T-cell (primary cell): Measurements from ENCODE around the gene MYO18B. TPM values are rescaled to one million over a fixed set of nuclear protein-coding genes. Genes with fewer than 3 reads are reported as not detected.

Experiments
- ATAC-seq, 4 experiments: fragments of 200-7000 bp in 3 of 4; fragments of 150-1000 bp in 1 of 4; cut with Tn5 transposase; replicated peaks in 1 of 4; 1 replicate in 3 of 4; 2 replicates in 1 of 4; pipeline ENCODE4 v1.10.0; 2021; ENCODE audit warnings: moderate library complexity in 3 of 4, mild to moderate bottlenecking in 2 of 4, moderate number of reproducible peaks in 1 of 4
- CTCF ChIA-PET, 2 donors: fragments of 300-600 bp; sonication (Branson Sonifier 250); formaldehyde crosslinking; loops; one replicate each; lab custom pipeline; 2022; ENCODE audit warnings: antibody characterized with exemption in 2 of 2; lab: Charles Lee
- POLR2A ChIA-PET, 2 donors: fragments of 300-600 bp; sonication (Branson Sonifier 250); formaldehyde crosslinking; loops; one replicate each; lab custom pipeline; 2022; ENCODE audit warnings: antibody characterized with exemption in 2 of 2; lab: Charles Lee
- DNase-seq, 35 experiments: peaks; one replicate each; pipeline versions ENCODE4 v3.0.0 to v3.0.0-alpha.2; 2013 to 2023
- H3K27ac ChIP-seq: one replicate; pipeline ENCODE4 v1.5.1; 2013; ENCODE audit warnings: low read length
- H3K27me3 ChIP-seq, 2 experiments: replicated peaks in 1 of 2; 1 replicate in 1 of 2; 2 replicates in 1 of 2; pipeline versions ENCODE4 v1.6.1 to v1.7.0; 2013; ENCODE audit warnings: low read length in 1 of 2, mixed read lengths in 1 of 2; ENCODE audit not compliant: control insufficient read depth in 2 of 2, insufficient read depth in 2 of 2; ENCODE audit errors: extremely low read depth in 1 of 2
- H3K36me3 ChIP-seq, 2 donors: 1 replicate in 1 of 2; 2 replicates in 1 of 2; pipeline versions ENCODE4 v1.6.1 to v1.7.0; 2013; ENCODE audit warnings: low read length in 1 of 2; ENCODE audit not compliant: control insufficient read depth in 2 of 2, insufficient read depth in 1 of 2; ENCODE audit errors: extremely low read depth in 1 of 2
- H3K4me1 ChIP-seq, 2 experiments: 1 replicate in 1 of 2; 2 replicates in 1 of 2; pipeline versions ENCODE4 v1.6.1 to v1.7.0; 2013; ENCODE audit warnings: low read length in 2 of 2, mixed read lengths in 1 of 2; ENCODE audit not compliant: insufficient read depth in 2 of 2, control insufficient read depth in 1 of 2; ENCODE audit errors: extremely low read depth in 1 of 2
- H3K4me3 ChIP-seq, 2 donors: 1 replicate in 1 of 2; 2 replicates in 1 of 2; pipeline versions ENCODE4 v1.5.1 to v1.7.0; 2013; ENCODE audit warnings: mild to moderate bottlenecking in 2 of 2, low read length in 1 of 2, moderate library complexity in 1 of 2; ENCODE audit not compliant: control insufficient read depth in 1 of 2; ENCODE audit errors: extremely low read depth in 1 of 2
- H3K9me3 ChIP-seq: 2 replicates; pipeline ENCODE4 v1.7.0; 2013
- H3K27ac Mint-ChIP-seq, 2 donors: one replicate each; pipeline ENCODE4 v1.8.0; 2020 to 2021; ENCODE audit warnings: mild to moderate bottlenecking in 2 of 2, mixed read lengths in 2 of 2
- H3K27me3 Mint-ChIP-seq, 2 donors: one replicate each; pipeline ENCODE4 v1.8.0; 2021 to 2022; ENCODE audit warnings: mixed read lengths in 2 of 2
- H3K36me3 Mint-ChIP-seq: one replicate; pipeline ENCODE4 v1.8.0; 2021; ENCODE audit warnings: mixed read lengths
- H3K4me1 Mint-ChIP-seq, 3 donors: one replicate each; pipeline ENCODE4 v1.8.0; 2020 to 2022; ENCODE audit warnings: mixed read lengths in 3 of 3, mild to moderate bottlenecking in 1 of 3
- H3K4me3 Mint-ChIP-seq, 3 donors: one replicate each; pipeline ENCODE4 v1.8.0; 2020 to 2022; ENCODE audit warnings: mild to moderate bottlenecking in 3 of 3, mixed read lengths in 3 of 3, moderate library complexity in 3 of 3
- H3K9me3 Mint-ChIP-seq, 3 donors: one replicate each; pipeline ENCODE4 v1.8.0; 2020 to 2022; ENCODE audit warnings: mixed read lengths in 3 of 3
- WGBS: methylation state at CpG from one replicate; pipeline ENCODE4 v1.1.5; 2013; ENCODE audit warnings: missing lambda C conversion rate; ENCODE audit not compliant: insufficient coverage; 5-methylcytosine and 5-hydroxymethylcytosine counted together
- total RNA-seq, 35 experiments: library from RNA in 6 of 35; stranded (reverse) in 6 of 35; fragments of 120-200 nt in 1 of 35; gene quantifications; one replicate each; pipeline versions ENCODE4 v1.2.1 to v1.2.4 and lab custom pipeline; 2013 to 2026

The MYO18B gene
- total RNA-seq, 5 donors from 2014 or later (not counting 1 experiment from before 2014, with no cell fraction given) = 0.18 to 0.70 (median 0.26) TPM; not detected in 1

- ATAC-seq = no peak
- DNase-seq = no peak
- H3K4me3 Mint-ChIP-seq = no peak overlapping the region
- Histone ChIP-seq H3K4me1 (no peaks in the 10 kb centered on the region), H3K9me3 (no peaks in the 10 kb centered on the region), H3K36me3 (no peaks in the 10 kb centered on the region), H3K27ac (no peak overlapping the region), H3K4me3 (no peak overlapping the region), H3K27me3 (peaks cover 0 to 12% of the 10 kb centered on the region in 2 experiments)
- H3K4me1 Mint-ChIP-seq = no peaks in the 10 kb centered on the region
- no CpG with 5 or more reads among the region's 2 CpGs for WGBS
- H3K27me3 Mint-ChIP-seq = no peaks in the 10 kb centered on the region
- H3K36me3 Mint-ChIP-seq = no peaks in the 10 kb centered on the region
- CTCF ChIA-PET = no interaction called here
- POLR2A ChIA-PET = no interaction called here
- H3K27ac Mint-ChIP-seq = no peak overlapping the region
- H3K9me3 Mint-ChIP-seq = no peaks in the 10 kb centered on the region
Observed at GRCh38 chr22:25760294-25760693, 18.3 kb downstream of the MYO18B start.

- Histone ChIP-seq H3K4me1 (no peaks in the 10 kb centered on the region), H3K27me3 (peaks cover 0 to 12% of the 10 kb centered on the region in 2 experiments), H3K27ac (no peak overlapping the region), H3K4me3 (no peak overlapping the region), H3K9me3 (no peaks in the 10 kb centered on the region), H3K36me3 (no peaks in the 10 kb centered on the region)
- POLR2A ChIA-PET = no interaction called here
- H3K4me1 Mint-ChIP-seq = no peaks in the 10 kb centered on the region
- DNase-seq = no peak
- H3K36me3 Mint-ChIP-seq = no peaks in the 10 kb centered on the region
- 84% methylated on average over 9 of the region's 15 CpGs for WGBS
- peaks cover 1 to 4% (median 3%) of the 10 kb centered on the region in 3 donors for H3K9me3 Mint-ChIP-seq
- no peak for ATAC-seq
- no peak overlapping the region for H3K4me3 Mint-ChIP-seq
- H3K27me3 Mint-ChIP-seq = no peaks in the 10 kb centered on the region
- H3K27ac Mint-ChIP-seq = no peak overlapping the region
- CTCF ChIA-PET = no interaction called here
Observed at GRCh38 chr22:25760848-25761595, 19.0 kb downstream of the MYO18B start.

- H3K4me3 Mint-ChIP-seq = no peak overlapping the region
- H3K27me3 Mint-ChIP-seq = no peaks in the 10 kb centered on the region
Observed at GRCh38 chr22:25762147-25762546, 20.2 kb downstream of the MYO18B start.

GRCh38 chr22:25763239-25763777 is 21.3 kb downstream of the MYO18B start:
- ATAC-seq = no peak
- Mint-ChIP-seq H3K27me3 (no peaks in the 10 kb centered on the region), H3K36me3 (no peaks in the 10 kb centered on the region), H3K4me3 (no peak overlapping the region), H3K9me3 (peaks cover 9 to 12% (median 11%) of the 10 kb centered on the region in 3 donors), H3K4me1 (no peaks in the 10 kb centered on the region), H3K27ac (no peak overlapping the region)
- ChIA-PET POLR2A (interaction anchor here in 1 of 2 donors (0.6 kb wide), 1 partner anchor 531 kb away, joined by 4 read pairs; no protein-coding TSS in a partner anchor), CTCF (no interaction called here)
- DNase-seq = no peak
- no peaks in the 10 kb centered on the region for H3K4me1 ChIP-seq
- no peak overlapping the region for H3K27ac ChIP-seq
- H3K9me3 ChIP-seq = no peaks in the 10 kb centered on the region
- 84% methylated on average over 6 of the region's 7 CpGs for WGBS
- no peak overlapping the region for H3K4me3 ChIP-seq
- H3K27me3 ChIP-seq = peaks cover 0 to 12% of the 10 kb centered on the region in 2 experiments
- no peaks in the 10 kb centered on the region for H3K36me3 ChIP-seq

More at GRCh38 chr22:25762147-25762546, 20.2 kb downstream of the MYO18B start:
- H3K9me3 ChIP-seq = no peaks in the 10 kb centered on the region
- peaks cover 0 to 12% of the 10 kb centered on the region in 2 experiments for H3K27me3 ChIP-seq
- 94% methylated on average over 3 of the region's 5 CpGs for WGBS
- H3K27ac ChIP-seq = no peak overlapping the region
- CTCF ChIA-PET = interaction anchor here in 1 of 2 donors (0.7 kb wide), 1 partner anchor 214 kb away, joined by 4 read pairs; no protein-coding TSS in a partner anchor
- POLR2A ChIA-PET = no interaction called here
- Mint-ChIP-seq H3K36me3 (no peaks in the 10 kb centered on the region), H3K9me3 (peaks cover 9 to 12% (median 11%) of the 10 kb centered on the region in 3 donors), H3K27ac (no peak overlapping the region), H3K4me1 (no peaks in the 10 kb centered on the region)
- no peak overlapping the region for H3K4me3 ChIP-seq
- DNase-seq (no peak), ATAC-seq (no peak)
- H3K4me1 ChIP-seq = no peaks in the 10 kb centered on the region
- H3K36me3 ChIP-seq = no peaks in the 10 kb centered on the region

- H3K9me3 Mint-ChIP-seq = peaks cover 9 to 12% (median 11%) of the 10 kb centered on the region in 3 donors
- Histone ChIP-seq H3K36me3 (no peaks in the 10 kb centered on the region), H3K4me1 (no peaks in the 10 kb centered on the region), H3K4me3 (no peak overlapping the region), H3K27ac (no peak overlapping the region), H3K9me3 (no peaks in the 10 kb centered on the region), H3K27me3 (peaks cover 0 to 12% of the 10 kb centered on the region in 2 experiments)
- WGBS = 90% methylated on average over 5 of the region's 8 CpGs
- no peaks in the 10 kb centered on the region for H3K36me3 Mint-ChIP-seq
- peaks cover 0 to 2% of the 10 kb centered on the region in 2 donors for H3K27me3 Mint-ChIP-seq
- H3K4me1 Mint-ChIP-seq = no peaks in the 10 kb centered on the region
- ATAC-seq (no peak), DNase-seq (no peak)
- no peak overlapping the region for H3K27ac Mint-ChIP-seq
- CTCF ChIA-PET = no interaction called here
- H3K4me3 Mint-ChIP-seq = no peak overlapping the region
- POLR2A ChIA-PET = no interaction called here
Observed at GRCh38 chr22:25764270-25765015, 22.5 kb downstream of the MYO18B start.

- Histone ChIP-seq H3K9me3 (no peaks in the 10 kb centered on the region), H3K27me3 (peaks cover 0 to 16% of the 10 kb centered on the region in 2 experiments), H3K4me3 (no peak overlapping the region), H3K36me3 (no peaks in the 10 kb centered on the region), H3K4me1 (no peaks in the 10 kb centered on the region), H3K27ac (no peak overlapping the region)
- Mint-ChIP-seq H3K4me1 (no peaks in the 10 kb centered on the region), H3K9me3 (peaks cover 9 to 12% (median 11%) of the 10 kb centered on the region in 3 donors), H3K4me3 (no peak overlapping the region), H3K27me3 (peaks cover 0 to 2% of the 10 kb centered on the region in 2 donors), H3K27ac (no peak overlapping the region), H3K36me3 (no peaks in the 10 kb centered on the region)
- 88% methylated on average over 2 of the region's 2 CpGs for WGBS
- ChIA-PET CTCF (no interaction called here), POLR2A (no interaction called here)
- ATAC-seq (no peak), DNase-seq (no peak)
Observed at GRCh38 chr22:25765016-25765367, 23.0 kb downstream of the MYO18B start.
